Measurements from ENCODE around the gene LSM8.
"Not testable (repeated sequence)": the region's sequence is repeated elsewhere in the genome, so short reads cannot be mapped to it uniquely, and the experiment has no call there.

Gene LSM8

DNA sequence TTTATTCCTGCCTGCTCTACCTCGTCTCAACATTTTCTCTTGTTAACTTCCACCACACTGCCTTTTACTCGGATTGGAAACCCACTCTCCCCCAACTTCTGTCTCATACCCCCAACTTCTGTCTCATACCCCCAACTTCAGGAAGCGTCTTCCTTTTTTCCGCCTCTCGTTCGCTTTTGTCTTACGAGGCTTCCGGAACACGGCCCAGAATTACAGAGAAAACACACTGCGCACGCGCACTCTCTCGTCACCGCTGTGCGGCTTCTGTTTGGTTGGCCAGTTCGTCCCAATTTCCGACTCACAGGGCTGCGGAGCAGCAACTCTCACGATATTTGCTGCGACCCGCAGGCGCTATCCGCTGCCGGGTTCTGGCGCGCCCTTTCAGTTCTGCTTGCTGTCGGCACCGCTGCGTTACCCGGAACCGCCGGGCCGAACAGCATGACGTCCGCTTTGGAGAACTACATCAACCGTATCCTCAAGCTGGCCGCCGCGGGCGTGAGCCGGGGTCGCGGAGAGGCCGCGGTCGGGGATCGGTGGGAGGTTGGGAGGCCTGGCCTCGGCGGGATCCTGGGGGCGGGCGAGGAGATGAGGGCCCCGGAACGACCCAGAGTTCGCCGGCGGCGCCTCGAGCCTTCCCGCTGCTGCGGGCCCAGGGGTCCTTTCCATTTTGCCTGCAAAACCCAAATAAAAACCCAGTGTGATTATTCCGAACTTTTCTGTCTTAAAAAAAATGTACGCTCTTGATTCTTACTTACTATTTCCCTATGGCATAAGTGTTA, at the start of gene LSM8:
LSM8 (plus strand) TSS at position 379 of the 779 bp plus-strand sequence; CDS start at position 439, 60 bp downstream.
- peak; percentile 99 for DNase-seq

DNA sequence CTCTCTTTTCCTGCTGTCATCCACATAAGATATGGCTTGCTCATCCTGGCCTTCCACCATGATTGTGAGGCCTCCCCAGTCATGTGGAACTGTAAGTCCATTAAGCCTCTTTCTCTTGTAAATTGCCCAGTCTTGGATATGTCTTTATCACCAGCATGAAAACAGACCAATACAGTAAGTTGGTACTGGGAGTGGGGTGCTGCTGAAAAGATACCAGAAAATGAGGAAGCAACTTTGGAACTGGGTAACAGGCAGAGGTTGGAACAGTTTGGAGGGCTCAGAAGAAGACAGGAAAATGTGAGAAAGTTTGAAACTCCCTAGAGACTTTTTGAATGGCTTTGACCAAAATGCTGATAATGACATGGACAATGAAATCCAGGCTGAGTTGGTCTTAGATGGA, 49.5 kb upstream of the LSM8 start:
- not testable (repeated sequence) for DNase-seq

DNA sequence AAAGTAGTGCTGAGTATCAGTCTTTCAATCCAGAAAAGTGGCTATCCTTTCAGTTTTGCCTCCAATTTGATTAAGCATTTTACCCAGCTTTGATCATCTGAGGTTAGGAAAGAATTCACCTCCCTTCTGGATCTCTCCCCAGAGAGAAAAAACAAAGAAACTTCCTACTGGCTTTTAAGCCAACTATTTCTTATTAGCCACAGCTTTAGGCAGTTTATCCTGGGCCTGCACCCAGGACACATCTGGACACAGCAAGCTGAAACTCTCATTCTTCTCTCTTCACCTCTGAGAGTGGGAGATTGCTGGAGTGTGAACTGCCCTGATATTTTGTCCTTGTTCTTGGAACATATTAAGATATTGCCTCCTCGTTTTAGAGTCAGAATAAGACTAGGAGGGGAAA, 43.5 kb upstream of the LSM8 start:
- DNase-seq: no peak

DNA sequence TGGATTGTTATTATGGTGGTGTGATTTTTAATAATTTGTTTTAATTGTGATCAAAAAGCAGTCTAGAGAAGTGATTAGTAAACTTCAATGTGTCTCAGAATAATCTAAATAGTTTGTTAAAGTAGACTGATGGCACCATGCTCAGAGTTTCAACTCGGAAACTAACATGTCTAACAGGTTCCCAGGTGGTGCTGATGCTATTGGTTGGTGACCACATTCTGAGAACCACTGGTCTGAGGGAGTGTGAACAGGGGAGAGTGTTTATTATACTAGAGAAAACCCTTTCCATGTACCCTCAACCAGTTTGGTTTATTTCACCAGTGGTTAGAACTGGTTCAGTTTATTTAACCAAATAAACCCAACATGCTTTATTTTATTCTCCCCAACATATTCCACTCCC, 42.0 kb upstream of the LSM8 start:
- no peak for DNase-seq

DNA sequence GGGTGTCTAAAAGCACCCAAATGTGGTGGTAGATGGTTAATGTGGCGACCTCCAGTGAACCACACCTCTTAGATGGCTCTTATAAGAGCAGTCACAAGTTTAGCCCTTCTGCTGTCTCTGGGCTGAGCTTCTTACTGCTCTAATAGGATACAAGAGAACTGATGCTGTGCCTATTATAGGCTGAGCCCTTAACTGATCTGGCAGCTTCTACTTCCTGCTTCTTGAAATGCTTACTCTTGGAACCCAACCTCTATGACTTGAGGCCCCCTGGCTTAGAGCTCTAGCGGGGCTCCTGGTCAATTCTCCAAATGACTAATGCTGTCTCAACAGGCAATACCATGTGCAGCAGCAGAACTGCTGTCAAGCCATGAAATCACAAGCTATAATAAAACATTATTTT, 35.0 kb upstream of the LSM8 start:
- DNase-seq: no peak

DNA sequence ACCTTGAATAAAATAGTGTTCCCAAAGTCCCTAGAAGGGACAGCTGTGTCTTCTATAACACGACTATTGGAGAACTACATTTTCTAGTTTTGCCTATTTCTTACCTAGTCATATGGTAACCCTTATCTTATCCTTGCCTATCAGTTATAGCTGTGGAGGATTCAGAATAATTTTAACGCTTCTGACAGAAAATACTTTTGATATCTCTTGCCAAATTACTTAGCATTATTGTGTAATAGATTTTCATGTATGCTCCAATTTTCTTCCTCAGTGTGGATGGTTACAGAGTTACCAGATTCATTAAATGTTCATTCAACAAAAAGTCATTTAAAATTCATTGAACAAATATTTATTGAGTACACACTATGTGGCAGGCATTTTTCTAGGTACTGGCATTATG, 34.6 kb upstream of the LSM8 start:
- no peak for DNase-seq

DNA sequence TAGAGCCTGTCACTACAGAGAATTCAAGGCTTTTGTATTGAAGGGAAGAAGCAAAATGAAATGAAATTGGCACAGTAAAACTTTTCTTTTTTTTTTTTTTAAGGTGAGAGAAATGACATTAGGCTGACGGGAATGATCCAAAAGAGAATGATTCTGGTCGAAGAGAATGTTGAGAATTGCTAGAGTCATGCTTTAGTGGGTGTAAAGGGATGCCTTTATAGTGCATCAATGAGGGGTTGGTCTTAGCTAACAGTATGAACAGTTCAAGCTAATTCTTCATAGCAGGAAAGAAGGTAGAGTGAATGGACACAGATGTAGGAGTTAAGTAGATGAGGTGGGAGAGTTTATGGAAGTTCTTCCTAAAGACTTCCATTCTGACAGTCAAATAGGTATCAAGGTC, 32.3 kb upstream of the LSM8 start:
- DNase-seq: no peak

DNA sequence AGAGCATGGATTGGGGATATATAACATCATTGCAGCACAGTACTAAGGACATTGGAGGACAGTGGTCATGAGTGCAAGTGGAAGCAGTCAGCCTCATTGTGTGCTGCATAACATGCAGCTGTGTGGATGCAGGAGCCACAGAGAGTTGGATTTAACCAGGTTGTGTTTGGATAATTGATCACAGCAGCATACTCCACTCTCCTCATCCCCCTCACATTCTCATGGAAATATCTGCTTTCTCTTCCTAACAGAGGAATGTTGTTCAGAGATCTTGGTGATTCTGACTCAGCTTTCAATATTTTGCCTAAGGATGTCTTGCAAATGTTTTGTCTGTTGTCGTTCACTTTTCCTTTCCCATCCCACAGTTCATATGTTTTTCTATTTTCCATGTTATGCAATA, 31.8 kb upstream of the LSM8 start:
- no peak for DNase-seq

DNA sequence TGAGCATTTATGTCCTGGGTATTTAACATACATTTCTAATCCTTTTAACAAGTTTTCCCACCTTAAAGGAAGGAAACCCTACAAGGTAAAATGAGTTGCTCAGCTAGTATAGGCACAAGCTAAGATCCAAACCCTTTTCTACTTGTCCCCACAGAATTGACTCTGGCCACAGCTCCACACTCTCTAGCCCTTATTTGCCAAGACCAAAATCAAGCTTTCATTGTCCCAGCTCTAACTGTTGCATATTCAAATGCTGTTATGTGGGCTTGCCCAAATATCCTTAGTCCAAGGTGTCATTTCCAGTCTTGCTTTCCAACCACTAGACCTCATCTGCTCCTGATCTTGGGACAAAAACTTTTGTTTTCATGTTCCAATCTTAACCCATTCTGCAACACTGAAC, 31.3 kb upstream of the LSM8 start:
- DNase-seq: no peak

DNA sequence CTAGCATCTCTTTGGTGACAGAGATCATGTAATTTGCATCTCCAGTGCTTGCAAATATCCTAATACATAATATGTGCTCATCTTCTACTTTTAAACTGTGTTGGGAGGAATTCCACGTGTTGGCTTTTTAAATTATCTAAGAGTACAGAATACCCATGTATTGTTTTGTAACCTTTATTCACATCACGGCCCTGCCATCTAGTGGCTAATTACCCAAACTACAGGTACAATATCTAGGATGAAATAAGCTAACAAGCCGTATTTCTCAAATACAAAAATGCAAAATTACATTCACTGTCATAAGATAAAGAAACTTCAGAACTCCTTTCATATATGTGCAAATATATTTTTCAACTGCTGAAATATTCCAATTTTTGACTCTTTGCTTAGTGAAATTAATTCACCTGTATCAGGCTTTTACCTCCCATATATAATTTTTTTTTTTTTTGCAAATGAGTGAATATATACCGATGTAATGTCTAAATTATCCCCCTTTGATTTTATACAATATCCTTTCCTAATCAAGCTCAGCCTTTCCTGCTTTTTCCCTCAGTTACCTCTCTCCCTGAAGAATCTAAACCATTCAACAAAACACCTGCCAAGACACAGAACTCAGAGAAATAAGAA, 30.3 kb upstream of the LSM8 start:
- no peak for DNase-seq

DNA sequence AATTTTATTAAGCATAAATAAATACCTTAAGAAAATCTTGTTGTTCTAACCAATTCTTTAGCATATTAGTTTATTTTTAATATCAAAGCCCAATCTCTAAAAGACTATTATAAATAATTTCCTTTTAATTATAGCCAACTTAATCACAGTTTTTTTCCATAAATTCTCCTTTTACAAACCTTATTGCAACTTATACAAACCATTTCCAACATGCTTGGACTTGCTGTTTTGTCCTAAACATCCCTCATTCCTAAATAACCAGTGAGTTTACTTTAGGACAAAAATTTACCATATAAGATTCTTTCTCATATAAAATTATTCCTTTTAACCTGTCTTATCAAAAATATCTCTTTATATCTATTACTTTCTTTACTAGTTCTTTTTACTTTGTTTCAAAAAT, 25.2 kb upstream of the LSM8 start:
- no peak for DNase-seq

DNA sequence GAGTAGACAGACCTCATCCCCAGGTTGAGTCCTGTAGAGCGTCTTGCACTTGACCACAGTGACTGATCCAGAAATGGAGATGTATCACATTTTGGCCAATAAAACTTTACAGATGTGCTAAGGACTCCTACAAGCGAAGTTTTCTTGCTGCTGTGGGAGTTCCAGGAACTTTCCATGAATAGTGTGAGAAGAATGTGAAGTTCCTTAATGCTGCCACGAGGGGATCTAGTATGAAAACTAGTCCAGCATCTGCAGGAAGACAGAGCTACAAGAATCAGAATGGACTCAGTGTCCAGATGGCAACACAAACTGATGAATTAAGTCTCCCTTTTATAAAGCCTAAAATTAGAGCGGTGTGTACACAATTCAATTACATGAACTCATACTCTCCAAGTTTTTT, 14.8 kb upstream of the LSM8 start:
- DNase-seq: no peak

DNA sequence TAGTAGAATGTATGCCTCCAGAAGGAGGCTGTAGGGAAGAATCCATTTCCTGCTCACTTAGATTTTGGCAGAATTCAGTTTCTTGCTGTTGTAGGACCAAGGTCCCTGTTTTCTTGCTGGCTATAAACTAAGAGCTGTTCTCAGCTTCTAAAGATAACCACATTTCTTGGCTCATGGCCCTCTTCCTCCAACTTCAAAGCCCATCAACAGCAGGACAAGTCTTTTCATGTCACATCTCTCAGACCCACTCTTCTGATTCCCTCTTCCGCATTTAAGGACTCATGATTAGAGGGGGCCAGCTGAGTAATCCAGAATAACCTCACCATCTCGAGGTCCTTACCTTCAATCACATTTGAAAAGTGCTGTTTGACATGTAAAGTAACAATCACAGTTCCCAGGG, 8.2 kb upstream of the LSM8 start:
- no peak for DNase-seq

DNA sequence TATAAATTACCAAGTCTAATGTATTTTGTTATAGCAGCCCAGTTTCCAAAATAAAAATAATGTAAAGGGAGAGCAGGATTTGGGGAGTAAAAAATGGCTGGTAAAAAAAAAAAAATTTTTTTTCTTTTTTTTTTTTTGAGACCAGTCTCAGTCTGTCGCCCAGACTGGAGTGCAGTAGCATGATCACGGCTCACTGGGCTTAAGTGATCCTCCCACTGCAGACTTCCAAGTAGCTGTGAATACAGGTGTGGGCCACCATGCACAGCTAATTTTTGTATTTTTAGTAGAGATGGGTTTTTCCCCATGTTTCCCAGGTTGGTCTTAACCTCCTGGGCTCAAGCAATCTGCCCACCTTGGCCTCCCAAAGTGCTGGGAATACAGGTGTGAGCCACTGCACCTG, 4.8 kb upstream of the LSM8 start:
- DNase-seq: no peak

DNA sequence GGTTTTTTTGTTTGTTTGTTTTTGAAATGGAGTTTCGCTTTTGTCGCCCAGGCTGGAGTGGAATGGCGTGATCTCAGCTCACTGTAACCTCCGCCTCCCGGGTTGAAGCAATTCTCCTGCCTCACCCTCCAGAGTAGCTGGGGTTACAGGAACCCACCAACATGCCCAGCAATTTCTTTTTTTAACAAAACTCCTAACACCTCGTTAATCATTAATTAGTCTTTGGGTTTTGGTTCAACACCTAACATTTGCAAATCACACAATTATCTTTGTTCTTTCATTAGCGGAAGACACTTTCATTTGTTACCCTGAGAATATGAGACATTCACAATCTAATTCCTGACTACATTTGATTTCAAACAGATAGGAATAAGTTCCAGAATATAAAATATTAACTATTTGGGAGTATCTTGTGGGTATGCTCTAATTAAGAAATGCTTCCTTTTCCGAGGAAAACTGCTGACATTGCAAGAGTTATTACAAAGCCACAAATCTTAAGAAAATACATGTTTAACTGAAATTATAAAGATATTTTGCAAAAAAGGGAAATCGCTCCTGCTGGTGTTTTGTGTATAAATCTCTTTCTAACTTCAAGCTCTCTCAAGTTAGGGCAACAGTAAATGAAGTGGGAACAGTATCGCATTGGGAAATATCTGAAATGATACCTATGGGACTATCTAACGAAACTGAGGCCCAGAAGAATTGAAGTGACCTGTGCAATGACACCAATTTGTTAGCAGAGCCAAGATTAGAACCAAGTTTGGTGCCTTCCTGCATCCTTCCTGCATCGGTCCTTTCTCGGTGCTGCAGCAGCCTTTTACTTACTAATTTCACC, 1.2 kb upstream of the LSM8 start:
- DNase-seq: no peak

DNA sequence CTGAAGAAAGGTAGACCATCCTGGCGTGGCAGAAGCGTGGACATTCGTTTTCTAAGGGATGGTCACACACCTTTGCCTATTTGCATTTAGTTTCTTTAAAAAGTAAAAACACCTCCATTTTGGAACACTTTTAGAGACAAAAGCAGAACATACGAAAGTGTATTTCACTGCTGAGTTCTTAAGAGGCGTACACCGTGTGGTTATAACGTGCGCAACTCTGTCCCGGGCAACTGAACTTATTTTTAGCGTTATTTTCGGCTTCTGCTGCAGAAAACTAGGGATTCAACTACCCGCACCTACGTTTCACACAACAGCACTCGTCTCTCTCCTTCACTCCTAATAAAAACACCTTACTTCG, 557 bp upstream of the LSM8 start:
- peak; percentile 25 for DNase-seq

DNA sequence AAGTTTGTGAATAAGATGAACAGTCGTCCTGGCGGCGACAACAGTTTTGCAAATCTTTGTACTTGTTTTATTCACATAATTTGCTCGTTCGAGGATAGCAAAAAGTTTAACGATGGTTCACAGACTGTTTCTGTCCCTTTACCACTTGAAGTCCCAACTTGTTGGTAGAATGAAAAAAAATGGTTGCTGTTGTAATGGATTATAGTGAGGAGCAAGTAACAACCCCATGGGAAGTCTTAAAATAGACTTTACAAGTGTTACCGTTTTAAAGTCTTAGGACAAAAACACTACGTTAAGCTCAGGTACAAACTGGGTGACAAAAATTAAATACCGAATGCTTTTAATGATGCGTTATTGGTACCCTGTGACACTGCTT, 589 bp downstream of the LSM8 start:
- no peak for DNase-seq

DNA sequence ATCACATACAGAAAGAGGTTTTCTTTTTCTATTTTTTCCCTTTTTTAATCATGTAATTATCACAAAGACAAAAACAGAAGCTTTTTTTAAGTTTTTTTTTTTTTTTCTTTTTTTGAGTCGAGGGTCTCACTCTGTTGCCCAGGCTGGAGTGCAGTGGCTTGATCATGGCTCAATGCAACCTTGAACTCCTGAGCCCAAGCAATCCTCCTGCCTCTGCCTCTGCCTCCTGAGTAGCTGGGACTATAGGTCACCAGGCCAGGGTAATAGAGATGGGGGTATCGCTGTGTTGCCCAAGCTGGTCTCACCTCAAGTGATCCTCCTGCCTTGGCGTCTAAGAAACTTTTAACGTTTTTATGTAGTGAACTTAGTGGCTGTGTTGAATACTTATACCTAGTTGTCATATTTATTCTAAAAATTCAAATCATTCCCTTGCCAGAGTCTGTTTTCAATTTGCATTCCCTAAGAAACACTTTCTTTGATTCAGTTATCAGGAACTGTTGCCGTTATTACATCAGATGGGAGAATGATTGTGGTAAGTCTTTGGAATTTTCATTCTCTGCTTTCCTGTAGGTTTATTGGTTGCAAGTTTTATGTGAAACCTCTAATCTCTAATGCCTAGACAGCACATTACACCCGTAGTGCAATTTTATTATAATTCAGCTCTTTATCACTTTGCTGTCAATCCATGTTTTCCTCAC, 1.3 kb downstream of the LSM8 start:
- no peak for DNase-seq

DNA sequence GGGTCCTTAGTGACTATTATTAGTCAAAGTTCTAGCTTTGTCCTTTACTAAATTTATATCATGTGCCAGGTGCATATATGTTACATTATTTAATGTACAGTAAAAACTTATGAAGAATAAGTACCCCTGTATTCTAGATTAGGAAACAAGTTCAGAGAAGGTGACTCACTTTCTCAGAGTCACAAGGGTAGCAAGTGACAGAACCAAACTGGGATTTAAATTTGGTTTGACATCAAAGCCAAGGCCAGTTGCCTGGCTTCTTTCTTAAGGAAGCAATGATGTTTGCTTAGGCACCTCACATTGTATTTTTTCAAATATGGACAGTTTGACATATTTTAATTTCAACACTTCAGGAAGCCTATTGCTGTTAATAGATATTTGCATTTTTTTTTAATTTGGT, 2.5 kb downstream of the LSM8 start:
- no peak for DNase-seq

DNA sequence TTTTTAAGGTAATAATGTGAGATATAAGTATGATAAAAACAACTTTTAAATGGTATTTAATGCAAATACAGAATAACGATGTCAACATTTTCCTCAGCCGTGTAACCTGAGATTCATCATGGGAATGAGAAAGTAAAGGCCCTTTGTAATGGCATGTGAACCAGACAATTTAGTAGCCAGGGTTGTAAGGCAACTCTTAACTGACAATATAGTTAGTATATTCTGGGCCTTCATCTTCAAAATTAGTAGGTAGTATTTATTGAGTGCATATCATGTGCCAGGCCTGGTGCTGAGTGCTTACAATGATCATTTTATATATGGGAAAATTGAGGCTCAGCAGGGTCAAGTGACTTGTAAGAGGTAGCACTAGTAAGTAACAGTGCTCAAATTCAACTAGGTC, 10.6 kb downstream of the LSM8 start:
- no peak for DNase-seq

DNA sequence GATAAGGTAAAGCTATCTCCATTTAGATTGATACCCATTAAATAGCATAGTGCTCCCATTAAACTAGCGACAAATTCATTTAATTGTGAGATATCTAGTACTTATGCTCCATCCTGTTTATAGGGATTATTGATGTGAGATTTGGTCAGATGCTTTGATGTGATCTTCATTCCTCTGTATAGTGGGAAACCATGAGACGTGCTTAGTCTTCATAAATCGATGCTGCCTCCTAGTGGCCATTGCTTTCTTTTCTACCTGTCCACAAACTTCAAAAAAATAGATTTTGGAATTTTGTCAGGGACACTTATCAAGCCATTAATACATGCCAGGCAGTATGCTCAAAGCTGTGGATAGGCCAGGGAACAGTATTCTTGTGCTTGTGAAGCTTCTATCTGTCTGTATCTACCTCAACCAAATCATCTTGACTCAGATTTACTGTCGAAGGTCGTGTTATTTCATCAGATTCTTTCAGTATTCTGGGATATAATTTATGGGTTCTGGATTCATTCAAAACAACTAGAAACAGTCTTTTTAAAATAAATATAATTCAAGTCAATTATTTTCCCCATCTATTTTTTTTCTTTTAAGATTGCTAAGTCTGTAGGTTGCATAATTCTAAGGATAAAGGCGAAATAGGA, 12.0 kb downstream of the LSM8 start:
- DNase-seq: no peak

DNA sequence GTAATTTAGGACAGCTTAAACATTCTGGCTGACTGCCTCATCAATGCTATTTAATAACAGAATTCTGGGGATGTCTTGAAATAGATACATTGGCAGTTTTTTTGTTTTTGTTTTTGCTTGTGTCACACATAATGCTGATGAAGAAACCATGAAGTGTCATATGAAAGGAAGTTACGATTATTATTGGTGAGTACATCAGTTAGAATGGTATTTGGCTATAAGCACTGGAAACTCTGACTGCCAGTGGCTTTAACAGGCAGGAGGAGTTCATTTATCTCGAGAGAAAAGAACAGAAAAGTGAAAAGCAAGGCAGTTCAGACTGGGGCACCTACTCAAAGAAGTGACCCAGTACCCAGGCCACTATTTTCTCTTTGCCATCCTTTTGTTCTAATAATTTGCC, 18.1 kb downstream of the LSM8 start:
- peak; percentile 25 for DNase-seq

Data from femur (tissue), 1 donor.